HG02870 (cell line): ENCODE results near the gene VWC2L.

Experiments used
- ATAC-seq: cut with Tn5 transposase; IDR thresholded peaks from one replicate; pipeline ENCODE4 v1.9.1; 2021; ENCODE audit warnings: mild to moderate bottlenecking, moderate library complexity; ENCODE audit not compliant: unreplicated experiment

VWC2L gene

DNA sequence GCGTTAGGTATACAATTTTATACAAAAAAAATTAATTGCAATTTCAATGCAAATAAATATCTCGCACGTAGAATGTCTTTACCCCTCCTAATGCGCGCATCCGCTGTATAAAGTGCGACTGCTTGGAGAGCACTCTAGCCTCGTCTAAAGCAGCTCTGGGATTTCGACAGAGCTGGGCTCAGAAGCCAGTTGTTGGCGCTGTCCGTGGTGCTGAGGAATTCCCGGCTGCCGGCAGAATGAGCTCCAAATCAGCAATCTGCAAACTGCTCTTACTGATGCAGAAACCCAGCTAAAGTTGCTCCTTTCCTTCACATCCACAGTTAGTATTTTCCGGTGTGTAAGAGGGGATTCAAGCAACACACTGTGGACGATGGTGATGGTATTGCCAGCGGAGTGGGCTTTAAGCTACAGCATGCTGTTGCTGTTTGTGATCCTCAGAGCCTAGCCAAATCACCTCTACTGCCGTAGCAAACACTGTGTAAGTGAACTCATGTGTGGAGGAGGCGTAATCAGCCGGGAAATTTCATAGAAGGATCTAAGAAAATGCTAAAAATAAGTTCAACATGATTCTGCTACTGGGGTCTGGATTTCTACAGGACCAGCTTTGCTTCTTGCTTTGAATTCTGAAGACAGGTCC lies at the start of gene VWC2L:
Gene VWC2L (plus strand): TSS at position 137 of the 637 bp plus-strand sequence. CDS start 3,140 bp downstream, outside the sequence.
- no peak for ATAC-seq

DNA sequence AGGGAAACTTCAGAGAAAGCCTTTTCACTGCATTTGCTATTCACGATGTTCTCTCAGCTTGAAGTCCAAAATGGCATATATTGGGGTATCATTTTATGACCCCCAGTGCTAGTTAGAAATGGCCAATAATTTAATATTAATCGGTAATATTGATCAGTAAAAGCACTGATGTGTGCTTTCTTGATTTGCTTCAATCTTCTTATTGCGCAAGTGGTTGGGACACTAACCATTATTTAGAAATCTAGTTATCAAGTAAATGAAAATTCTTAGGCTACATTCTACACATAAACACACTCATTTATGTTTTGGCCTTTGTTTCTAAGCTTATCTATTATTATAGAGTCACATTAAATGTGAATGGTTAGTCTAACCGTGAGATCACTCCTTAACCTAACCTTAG lies 49.7 kb upstream of the VWC2L start:
- no peak for ATAC-seq

DNA sequence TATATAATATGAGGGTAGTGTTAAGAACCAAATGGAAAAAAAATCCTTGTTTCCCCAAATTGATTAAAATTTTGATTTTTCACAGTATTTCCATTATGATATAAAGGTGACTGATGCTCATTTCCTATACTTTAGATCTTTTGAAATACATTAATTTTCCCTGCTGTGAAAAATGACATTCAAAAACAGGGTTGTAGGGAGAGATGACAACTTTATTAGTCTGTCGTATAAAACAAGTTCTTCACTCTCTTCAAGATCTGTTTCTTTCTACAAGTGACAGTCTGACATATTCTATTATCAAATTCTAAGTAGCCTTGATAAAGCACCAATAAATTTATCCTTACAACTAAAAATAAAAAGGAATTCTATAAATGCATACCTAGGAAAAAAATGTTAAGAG lies 45.3 kb upstream of the VWC2L start:
- ATAC-seq: no peak

DNA sequence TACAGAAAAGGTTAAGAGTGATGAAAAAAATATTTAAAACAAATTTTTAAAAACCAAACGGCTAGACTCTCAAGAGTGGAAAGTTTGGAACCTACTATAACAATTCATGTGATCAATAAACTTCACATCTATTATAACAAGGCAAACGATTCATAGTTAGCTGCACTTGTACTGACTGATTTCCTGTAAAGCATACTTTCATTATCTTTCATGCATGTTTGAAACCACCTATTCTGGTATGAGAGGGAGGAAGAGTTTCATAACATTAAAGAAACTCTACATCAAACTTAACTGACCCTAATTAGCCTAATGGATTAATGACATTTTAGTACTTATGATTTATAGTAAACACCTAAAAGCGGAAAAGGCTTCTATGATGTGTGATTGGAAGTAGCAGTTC lies 43.7 kb upstream of the VWC2L start:
- ATAC-seq: no peak

DNA sequence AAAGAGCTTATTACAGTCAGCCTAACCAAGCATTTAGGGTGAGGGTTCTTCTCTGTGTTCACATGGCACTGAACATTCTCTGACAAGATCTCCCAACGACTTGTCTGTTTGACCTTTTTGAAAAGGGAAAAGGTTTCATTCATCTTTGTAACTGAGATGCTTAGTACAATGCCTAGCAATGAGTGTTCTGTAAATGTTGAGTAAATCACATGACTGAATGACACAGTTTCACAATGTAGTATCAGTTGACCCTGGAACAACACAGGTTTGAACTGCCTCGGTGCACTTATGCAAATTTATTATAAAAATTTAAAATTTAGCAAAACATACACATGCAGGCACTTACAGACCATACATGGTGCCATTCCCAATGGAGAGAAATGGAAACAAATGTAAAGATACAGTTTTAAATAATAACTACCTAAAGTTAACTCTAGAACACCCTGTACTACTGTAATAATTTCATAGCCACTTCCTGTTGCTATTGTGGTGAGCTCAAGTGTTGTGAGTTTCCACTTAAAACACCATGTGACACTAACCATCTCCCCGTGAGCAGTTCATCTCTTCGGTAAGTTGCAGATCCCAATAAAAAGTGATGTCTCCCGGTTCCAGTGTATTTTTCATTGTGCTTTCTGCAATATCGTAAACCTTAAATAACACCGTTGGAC lies 34.1 kb upstream of the VWC2L start:
- ATAC-seq: no peak

DNA sequence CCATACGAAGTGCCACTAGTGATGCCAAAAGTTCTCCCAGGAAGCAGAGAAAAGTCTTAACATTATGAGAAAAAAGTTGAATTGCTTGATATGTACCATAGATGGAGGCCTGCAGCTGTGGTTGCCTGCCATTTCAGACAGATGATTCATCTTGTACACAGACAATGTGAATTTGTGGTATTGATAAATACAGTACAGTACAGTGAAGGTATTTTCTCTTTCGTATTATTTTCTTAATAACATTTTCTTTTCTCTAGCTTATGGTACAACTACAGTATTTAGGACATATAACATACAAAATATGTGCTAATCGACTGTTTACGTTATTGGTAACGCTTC lies 33.6 kb upstream of the VWC2L start:
- no peak for ATAC-seq

DNA sequence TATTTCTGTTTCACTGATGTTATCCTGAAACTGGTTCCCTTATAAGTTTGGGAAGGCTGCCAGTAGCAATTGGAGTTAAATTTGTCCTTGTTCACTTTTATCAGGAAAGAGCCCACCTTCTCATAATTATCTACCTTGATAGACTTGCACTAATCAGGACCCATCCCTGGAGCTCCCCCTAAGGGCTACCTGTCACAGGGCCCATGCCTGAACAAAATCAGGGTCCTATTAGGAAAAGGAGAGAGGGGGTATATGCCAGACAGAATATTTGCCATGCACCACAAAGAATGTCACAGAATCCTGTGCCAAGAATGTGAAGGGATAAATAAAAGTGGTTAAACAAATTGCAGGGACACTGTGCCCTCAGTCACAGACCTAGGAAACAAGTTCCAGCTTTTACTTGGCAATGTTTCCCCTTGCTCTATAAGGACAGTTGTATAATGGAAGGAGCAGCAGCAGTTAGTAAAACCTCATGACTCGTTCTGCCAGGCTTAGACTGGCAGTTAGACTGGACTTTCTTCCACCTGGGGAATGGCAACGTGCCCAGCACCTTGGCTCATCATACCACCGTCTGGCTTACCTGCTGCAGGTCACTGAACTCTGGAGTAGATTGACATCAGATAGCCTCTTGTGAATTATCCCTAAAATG lies 32.3 kb upstream of the VWC2L start:
- ATAC-seq: no peak

DNA sequence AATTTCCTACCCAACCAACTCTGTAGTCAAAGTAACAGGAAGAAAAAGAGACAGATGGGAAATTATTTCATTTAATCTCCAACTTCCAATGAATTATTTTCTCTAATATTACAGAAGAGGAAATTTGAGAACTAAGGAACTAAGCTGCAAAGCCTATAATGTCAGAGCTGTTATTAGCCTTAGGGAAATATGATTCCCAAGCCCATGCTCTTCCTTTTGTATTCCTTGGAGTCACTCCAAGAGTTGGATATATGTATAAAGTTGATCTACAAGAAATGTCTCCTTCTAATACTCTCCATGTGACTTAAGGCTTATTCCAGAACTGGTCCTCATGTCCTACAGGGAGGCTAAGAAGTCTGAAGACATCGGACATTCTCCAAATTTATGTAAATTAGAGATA lies 31.6 kb upstream of the VWC2L start:
- ATAC-seq: no peak

DNA sequence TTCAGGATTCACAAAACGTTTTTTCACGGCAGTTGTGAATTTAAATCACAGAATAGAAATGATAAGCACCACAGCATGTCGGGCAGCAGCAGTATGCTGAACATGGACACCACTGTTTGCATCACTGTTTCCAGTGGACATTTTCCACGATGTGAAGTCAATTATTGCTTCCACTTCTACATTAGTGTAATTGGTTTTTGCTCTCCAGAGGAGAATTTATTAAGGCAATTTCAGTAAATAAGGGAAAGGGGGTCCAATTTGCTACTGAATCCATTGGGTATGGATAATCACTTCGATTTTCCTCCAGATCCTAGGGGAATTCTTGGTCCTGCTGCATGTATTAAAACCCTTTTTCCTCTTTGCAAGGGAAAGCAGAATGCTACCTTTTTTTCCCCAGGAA lies 30.2 kb upstream of the VWC2L start:
- no peak for ATAC-seq

DNA sequence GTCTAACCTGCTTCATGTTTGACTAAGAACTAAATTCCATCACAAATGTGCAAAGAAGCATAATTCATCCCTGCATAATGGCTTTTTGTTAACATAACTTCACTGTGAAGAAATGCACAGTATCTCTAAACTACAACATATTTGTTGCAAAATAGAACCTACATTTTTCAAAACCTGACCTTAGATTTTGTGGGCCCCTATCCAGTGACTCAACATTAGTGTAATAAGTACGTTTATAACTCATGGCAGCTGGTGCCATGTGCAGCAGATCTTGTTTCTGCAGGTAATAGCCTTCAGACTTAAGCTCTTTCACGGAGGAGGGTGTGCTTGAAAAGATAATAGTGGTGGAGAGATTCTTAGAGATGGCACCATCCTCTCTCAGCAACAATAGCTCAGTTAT lies 28.6 kb upstream of the VWC2L start:
- ATAC-seq: no peak

DNA sequence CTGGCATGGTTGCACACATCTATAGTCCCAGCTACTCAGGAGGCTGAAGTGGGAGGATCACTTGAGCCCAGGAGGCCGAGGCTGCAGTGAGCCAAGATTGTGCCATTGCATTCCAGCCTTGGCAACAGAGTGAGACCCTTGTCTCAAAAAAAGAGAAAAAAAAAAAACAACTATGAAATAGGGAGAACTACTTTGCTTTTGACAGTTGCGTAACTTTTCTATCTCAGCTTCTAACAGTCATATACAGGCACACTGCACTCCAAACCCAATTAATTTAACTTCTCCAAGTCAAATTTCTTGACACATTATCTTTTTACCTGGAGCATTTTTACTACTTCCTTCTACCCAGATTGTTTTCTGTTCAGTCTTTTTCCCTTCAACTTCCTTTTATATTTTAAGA lies 24.1 kb upstream of the VWC2L start:
- no peak for ATAC-seq

DNA sequence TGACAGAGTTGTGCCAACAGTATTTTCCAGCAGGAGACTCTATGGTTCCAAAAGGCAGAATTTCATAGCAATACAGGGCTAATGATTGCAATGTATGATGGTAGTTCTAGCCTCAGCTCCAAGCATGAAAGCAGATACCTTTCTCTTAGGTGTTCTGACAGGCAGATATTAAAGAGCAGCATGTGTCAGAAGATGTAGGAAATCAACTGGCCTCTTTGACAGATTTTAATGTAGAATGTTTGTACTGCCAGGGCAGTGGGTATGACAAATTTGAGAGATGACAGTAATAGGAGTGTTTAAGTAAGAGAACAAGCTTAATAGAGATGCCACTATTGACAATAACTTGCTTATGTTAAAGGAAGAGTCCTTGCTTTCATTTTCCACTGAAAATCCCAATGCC lies 21.5 kb upstream of the VWC2L start:
- ATAC-seq: no peak

DNA sequence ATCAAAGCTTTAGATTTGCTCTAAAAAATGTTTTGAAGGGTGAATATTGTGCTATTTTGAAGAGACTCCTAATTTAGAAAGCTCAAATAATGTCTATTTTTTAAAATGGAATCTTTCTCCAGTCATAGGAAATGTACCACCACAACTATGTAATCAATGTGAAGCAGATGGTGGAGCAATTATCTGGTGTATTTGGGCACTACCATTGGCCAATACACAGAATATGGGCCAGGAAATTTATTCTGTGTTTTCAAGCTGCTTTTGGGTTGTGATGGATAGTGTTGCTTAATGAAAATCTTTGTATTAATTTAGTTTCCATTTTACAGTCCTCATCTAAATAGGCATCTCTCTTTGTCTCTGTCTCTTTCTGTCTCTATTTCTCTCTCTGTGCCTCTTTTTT lies 17.1 kb upstream of the VWC2L start:
- ATAC-seq: no peak

DNA sequence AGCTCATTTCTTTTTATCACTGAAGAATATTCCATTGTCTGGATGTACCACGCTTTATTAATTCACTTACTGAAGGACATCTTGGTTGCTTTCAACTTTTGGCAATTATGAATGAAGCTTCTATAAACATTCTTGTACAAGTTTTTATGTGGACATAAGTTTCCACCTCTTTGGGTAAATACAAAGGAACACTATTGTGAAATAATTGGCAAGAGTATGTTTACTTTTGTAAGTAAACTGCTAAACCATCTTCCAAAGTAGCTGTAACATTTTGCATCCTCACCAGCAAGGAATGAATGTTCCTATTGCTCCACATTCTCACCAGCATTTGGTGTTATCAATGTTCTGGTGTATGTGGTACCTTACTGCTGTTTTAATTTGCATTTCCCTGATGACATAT lies 15.8 kb upstream of the VWC2L start:
- ATAC-seq: no peak

DNA sequence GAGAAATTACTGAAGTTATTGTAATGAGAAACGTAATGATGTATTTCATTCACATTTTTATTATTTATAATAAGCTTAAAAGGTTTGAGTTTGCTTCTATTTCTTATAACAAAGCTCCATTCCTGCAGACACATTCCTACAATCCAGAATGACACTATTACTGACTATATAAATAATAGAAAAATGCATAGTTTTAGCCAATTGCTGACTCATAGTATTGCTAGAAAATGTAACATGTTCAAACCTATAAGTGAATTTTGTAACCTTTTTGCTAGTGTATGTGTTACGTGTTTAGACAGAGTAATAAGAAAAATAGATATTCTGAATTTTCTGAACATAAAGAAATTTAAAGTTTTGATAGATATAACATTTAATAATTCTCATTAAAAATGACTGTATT lies 9.3 kb upstream of the VWC2L start:
- ATAC-seq: no peak

DNA sequence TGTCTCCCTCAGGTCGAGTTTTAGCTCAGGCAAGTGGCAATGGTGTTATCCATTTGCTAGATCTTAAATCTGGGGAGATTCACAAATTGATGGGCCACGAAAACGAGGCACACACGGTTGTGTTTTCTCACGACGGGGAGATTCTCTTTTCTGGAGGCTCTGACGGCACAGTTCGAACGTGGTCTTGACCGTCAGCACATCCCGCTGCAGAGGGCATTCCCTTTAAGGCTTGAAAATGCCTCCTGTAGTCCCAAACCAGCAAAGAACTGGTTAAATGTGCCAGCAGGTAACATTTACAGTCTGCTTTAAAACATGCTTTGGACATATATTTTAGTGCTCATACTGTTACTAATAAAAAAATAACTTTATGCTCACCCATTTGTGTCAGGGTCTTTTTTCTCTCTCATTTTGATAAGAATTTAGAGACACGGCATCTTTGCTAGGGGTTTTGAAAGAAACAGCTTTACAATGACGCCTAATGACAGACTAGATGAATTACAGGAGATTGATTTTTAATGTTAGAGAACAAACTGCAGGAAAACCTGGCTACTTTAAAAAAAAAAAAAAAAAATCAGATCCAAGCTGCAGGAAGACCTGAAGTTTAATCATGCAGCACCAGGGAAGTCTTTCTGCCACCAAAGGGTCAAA lies 602 bp upstream of the VWC2L start:
- ATAC-seq: no peak

DNA sequence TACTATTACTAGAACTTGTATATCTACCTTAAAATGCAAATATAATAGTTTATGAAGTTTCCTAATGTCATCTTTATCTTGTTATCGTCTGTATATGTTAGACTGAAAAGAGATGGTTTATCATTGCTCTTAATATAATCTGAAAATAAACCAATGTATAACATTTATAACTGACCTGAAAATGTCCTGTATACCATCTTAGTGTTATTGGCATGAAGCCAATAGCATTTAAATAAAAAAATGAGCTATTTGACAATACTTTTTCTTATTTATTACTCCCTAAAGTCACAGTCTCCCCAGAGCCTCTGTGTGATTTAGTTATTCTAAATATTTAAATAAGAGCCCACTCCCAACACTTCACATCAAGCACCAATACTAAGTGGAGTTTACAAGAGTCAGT lies 1.8 kb downstream of the VWC2L start:
- no peak for ATAC-seq

DNA sequence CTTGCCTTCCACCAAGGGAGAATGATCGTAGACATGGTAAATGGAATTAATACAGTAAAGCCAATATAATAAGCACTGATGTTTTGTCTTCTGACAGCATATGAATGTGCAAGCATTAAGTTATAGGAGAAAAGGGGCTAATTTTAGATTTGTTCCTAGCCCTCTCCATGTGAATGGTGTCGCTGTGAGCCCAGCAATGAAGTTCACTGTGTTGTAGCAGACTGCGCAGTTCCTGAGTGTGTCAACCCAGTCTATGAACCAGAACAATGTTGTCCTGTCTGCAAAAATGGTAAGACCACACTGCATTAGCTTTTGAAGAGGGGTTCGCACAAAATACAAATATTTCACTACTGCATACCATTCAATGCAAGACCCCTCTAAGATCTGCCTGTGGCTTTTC lies 25.6 kb downstream of the VWC2L start:
- ATAC-seq: no peak

DNA sequence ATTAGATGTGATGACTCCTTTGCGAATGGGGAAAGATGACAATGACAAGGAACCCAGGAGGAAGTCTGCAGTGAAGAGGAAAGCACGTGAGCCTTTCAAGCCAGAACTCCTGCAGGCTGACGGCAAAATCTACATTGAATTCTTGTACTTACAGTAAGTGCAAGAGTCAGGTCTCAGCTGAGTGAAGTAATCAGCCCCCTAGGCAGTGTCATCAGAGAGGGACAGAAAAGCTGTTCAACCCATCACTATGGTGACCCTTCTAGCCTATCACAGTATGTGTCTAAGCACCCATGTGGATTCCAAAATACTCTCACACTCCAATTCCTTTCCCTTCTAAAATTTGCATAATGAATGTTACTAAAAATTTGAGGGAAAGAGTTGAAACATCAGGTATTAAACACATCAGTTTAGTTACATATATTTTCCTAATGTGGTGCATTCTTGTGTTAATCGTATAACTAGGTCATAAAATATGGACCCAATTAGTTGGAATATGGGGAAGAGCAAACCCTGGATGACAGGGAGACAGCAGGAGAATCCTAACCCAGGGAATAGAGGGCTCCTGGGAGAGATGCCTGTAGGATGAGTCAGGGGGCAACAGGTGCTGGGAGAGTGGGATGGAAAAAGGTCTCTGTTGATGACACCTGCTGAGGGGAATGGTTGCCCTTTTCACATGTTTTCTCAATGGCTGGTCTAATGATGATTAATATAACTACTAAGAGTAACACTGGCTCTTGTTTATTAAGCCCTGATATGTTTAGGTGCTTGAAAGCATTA lies 39.5 kb downstream of the VWC2L start:
- ATAC-seq: no peak

DNA sequence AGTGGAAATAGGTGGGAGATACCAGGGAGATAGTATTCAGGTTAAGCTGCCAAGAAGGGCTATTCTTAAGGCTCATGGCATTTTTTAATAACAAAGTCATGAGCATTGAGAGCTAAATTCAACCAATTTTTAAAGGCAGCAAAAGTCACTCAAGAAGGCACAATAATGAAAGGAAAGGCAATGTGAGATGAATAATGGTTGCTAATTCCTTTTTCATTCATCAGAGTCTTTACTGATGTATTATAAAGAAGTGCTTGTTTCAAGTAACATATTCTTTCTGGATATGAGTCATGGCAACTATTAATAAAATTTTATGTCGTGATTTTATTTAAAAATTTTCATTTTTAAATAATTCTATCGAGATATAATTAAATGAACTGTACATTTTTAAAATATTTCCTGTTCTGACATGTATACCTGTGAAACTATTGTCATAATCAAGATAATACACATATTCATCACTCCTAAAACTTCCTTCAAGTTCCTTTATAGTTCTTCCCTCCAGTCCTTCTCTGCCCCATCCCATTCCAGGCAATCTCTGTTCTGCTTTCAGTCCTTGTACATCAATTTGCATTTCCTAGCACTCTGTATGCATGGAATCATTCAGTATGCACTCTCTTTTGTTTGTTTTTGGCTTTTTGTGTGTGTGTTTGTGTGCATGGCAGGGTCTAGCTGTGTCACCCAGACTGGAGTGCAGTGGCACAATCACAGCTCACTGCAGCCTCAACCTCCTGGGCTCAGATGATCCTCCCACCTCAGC lies 40.8 kb downstream of the VWC2L start:
- ATAC-seq: no peak
